DND-41 (cell line): ENCODE data around the gene MCCC1.

Source experiments
- CTCF ChIP-seq: IDR thresholded peaks from 2 replicates; pipeline ENCODE4 v1.5.1; 2012; ENCODE audit warnings: borderline replicate concordance, low read length, moderate library complexity, mild to moderate bottlenecking; ENCODE audit not compliant: poor library complexity, severe bottlenecking; ENCODE audit errors: extremely low read depth
- EZH2 ChIP-seq: IDR thresholded peaks from 3 replicates; pipeline ENCODE4 v1.6.1; 2012; ENCODE audit warnings: borderline replicate concordance, low read depth, mild to moderate bottlenecking, moderate library complexity, low read length, inconsistent platforms; ENCODE audit not compliant: severe bottlenecking

GRCh38 chr3:183094711-183095110 lies 4.6 kb downstream of the MCCC1 start:
- TF ChIP-seq CTCF (no peak), EZH2 (no peak)
